GM19025 (cell line): ENCODE measurements around the gene TXLNG.
"Not testable (repeated sequence)": the region's sequence is repeated elsewhere in the genome, so short reads cannot be mapped to it uniquely, and the experiment has no call there.

Experiments used
- ATAC-seq: cut with Tn5 transposase; IDR thresholded peaks from one replicate; pipeline ENCODE4 v1.9.1; 2021; ENCODE audit warnings: mild to moderate bottlenecking, low read depth, moderate library complexity; ENCODE audit not compliant: unreplicated experiment

The TXLNG gene

GRCh38 chrX:16784440-16784839, 1.8 kb upstream of the TXLNG start:
- ATAC-seq: not testable (repeated sequence)

- ATAC-seq: no peak
These were observed 773 bp upstream of the TXLNG start for GRCh38 chrX:16785247-16786138.

- no peak for ATAC-seq
These were observed 797 bp downstream of the TXLNG start for GRCh38 chrX:16786791-16787735.

GRCh38 chrX:16788477-16788876, 2.2 kb downstream of the TXLNG start:
- no peak for ATAC-seq

GRCh38 chrX:16796298-16796697, 10.0 kb downstream of the TXLNG start:
- ATAC-seq: no peak

- no peak for ATAC-seq
These were observed 11.1 kb downstream of the TXLNG start for GRCh38 chrX:16797358-16797757.

GRCh38 chrX:16797841-16798240, 11.6 kb downstream of the TXLNG start:
- no peak for ATAC-seq

- no peak for ATAC-seq
These were observed 18.7 kb downstream of the TXLNG start for GRCh38 chrX:16804923-16805464.

- no peak for ATAC-seq
These were observed 21.3 kb downstream of the TXLNG start for GRCh38 chrX:16807548-16807947.

GRCh38 chrX:16807976-16808542, 21.8 kb downstream of the TXLNG start:
- no peak for ATAC-seq

- no peak for ATAC-seq
These were observed 28.3 kb downstream of the TXLNG start for GRCh38 chrX:16814597-16814996.

GRCh38 chrX:16819634-16820033, 33.4 kb downstream of the TXLNG start:
- no peak for ATAC-seq

- ATAC-seq: no peak
These were observed 36.5 kb downstream of the TXLNG start for GRCh38 chrX:16822723-16823122.

GRCh38 chrX:16825264-16826035, 39.2 kb downstream of the TXLNG start:
- no peak for ATAC-seq

GRCh38 chrX:16826207-16826606, 39.9 kb downstream of the TXLNG start:
- no peak for ATAC-seq

- ATAC-seq: no peak
These were observed 41.0 kb downstream of the TXLNG start for GRCh38 chrX:16827225-16827624.

- ATAC-seq: no peak
These were observed 42.0 kb downstream of the TXLNG start for GRCh38 chrX:16828124-16828908.

- ATAC-seq: no peak
These were observed 46.0 kb downstream of the TXLNG start for GRCh38 chrX:16832301-16832700.

- no peak for ATAC-seq
These were observed 48.5 kb downstream of the TXLNG start for GRCh38 chrX:16834806-16835205.
